SIG-M5 (cell line): Measurements from ENCODE around the gene SP9.
A peak's percentile ranks its signal among the peaks of the same experiment; 100 is the strongest.
"Not testable (repeated sequence)": the region's sequence is repeated elsewhere in the genome, so short reads cannot be mapped to it uniquely, and the experiment has no call there.

Source experiments
- DNase-seq: peaks from one replicate; lab custom pipeline; 2025; lab: John Stamatoyannopoulos, UW

The SP9 gene

DNA sequence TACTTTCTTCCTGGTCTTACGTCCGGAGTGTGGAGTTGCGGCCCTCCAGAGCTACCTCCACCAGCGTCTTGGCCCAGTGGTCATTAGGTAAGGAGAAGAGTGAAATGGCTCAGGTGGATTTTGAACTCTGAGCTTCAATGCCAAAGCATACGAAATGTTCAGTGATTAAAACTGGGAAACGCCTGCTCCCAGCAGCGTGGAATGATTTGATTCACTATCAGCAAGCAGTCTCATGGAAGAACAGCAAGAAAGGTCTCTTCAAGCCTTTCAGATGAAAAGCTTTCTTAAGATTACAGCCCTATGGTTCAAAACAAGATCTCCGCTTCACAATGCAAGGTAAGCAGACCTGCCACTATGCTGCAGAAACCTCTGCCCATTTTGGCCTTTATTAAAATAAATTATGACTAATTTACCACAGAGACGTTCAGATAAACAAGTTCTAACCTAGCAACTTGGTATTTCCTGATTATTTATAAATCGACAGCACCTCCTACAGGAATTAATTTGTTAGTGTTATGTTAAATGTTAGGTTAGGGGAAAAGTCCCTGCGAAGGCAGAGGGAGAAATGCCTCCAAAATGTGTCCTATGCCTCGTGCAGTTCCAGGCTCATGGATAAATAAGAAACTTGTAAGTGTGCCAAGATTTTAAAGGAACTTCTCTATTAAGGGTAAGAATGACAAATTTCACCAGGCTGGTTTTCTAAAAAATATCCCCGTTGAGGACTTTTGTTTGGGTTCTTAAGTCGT, 10.1 kb downstream of the SP9 start:
- peak; percentile 15 for DNase-seq

DNA sequence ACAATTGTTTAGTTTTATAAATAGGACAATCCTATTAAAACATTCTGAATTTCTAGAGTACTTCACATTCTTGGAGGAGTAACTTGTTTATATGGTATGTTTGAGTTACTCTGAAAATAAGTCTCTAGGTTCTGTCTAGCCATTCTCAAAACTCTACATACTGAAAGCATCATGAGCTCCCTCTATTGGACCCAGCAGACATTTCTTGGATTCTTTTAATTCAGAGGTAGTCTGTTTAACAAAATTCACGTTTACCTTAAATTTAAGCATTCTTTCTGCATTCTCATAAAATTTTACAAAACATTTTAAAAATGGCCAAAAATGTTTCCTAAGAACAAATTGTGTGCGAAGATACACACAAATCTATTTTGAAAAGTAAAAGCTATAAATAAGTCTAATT, 15.3 kb downstream of the SP9 start:
- DNase-seq, result no peak

DNA sequence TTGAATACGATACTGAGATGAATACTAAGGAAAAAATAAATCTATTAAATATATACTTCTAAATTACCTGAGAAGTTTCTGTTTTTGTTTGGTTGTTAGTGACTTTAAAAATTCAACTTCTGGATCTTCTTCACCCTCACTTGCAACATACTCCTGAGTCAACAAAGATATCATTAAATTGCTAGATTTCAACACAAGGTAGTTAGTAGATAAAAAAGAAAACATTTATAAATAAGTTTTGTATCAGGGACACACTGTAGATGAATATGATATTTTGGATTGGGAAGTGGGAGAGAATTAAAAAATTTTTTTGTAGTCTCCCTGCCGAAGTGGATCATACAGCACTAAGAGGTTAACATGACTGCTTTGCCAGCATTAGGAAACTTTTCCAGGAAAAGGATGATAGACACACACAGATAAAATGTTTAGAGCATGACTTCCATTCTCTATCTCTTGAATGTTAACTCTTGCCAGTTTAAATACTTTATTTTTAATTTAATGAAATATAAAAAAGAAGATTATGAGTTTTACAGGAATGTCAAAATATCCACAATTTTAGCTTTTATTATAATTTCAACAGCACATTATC, 15.9 kb downstream of the SP9 start:
- DNase-seq, result no peak

DNA sequence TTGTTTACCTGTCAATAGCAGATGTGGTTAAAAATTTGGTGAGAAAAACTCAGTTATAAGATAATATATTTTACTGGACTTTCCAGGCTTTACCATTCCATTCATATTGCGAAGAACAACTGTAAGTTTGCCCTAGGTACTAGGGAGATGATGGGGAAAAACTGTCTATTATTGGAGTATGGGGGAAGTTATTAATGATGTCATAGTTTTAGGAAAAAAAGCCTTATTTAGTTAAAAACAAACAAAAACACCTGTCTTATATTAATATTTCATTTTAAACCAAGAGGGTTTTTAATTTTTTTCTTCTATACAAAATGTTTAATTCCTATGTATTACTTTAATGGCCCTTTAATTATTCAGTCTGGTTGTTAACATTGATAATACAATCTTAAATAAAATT, 18.2 kb downstream of the SP9 start:
- no peak for DNase-seq

DNA sequence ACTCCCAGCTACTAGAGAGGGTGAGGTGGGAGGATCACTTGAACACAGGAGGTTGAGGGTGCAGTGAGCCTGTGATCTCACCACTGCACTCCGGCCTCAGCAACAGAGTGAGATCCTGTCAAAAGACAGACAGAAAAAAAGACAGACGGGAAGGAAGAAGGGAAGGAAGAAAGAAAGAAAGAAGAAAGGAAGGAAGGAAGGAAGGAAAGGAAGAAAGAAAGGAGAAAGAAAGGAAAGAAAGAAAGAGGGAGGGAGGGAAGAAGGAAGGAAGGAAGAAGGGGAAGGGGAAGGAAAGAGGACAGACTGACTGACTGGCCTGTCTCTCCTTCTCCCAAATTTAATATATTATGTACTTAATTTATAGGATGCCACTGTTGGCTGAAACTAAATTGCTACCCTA, 21.6 kb downstream of the SP9 start:
- no peak for DNase-seq

DNA sequence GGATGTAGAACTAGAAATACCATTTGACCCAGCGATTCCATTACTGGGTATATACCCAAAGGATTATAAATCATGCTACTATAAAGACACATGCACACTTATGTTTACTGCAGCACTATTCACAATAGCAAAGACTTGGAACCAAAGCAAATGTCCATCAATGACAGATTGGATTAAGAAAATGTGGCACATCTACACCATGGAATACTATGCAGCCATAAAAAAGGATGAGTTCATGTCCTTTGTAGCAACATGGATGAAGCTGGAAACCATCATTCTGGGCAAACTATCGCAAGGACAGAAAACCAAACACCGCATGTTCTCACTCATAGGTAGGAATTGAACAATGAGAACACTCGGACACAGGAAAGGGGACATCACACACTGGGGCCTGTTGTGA, 24.9 kb downstream of the SP9 start:
- not testable (repeated sequence) for DNase-seq

DNA sequence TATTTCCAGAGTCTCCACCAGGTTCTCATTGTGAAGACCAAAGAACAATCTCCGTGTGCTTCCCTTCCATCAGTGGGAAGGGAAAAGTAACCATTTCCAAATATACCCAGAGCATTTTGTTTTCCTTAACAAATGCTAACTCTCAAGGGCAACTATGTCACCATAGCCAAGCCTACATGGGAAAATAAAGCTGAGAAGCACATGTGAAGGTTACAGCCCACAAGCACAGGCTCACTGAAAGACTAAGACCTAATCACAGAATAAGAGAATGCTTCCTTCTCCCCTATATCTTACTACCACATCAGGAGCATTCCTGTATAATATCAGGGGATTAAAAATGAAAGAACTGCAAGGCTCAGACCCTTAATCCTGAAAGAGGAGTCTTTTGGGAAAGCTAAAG, 28.2 kb downstream of the SP9 start:
- no peak for DNase-seq

DNA sequence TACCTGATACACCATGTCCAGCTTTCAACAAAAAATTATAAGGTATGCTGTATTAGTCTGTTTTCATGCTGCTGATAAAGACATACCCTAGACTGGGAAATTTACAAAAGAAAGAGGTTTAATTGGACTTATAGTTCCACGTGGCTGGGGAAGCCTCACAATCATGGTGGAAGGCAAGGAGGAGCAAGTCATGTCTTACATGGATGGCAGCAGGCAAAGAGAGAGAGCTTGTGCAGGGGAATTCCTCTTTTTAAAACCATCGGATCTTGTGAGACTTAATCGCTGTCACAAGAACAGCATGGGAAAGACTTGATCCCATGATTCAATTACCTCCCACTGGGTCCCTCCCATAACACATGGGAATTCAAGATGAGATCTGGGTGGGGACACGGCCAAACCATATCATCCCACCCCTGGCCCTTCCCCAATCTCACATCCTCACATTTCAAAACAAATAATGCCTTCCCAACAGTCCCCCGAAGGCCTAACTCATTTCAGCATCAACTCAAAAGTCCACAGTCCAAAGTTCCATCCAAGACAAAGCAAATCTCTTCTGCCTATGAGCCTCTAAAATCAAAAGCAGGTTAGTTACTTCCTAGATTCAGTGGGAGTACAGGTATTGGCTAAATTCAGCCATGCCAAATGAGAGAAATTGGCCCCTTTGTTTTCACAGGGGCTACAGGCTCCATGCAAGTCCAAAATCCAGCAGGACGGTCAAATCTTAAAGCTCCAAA, 28.9 kb downstream of the SP9 start:
- not testable (repeated sequence) for DNase-seq

DNA sequence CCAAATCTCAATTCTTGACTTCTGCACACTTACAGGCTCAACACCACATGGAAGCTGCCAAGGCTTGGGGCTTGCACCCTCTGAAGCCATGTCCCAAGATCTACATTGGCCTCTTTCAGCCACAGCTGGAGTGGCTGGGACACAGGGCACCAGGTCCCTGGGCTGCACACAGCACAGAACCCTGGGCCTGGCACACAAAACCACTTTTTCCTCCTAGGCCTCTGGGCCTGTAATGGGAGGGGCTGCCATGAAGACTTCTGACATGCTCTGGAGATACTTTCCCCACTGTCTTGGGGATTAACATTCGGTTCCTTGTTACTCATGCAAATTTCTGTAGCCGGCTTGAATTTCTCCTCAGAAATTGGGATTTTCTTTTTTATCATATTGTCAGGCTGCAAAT, 29.9 kb downstream of the SP9 start:
- DNase-seq, result no peak

DNA sequence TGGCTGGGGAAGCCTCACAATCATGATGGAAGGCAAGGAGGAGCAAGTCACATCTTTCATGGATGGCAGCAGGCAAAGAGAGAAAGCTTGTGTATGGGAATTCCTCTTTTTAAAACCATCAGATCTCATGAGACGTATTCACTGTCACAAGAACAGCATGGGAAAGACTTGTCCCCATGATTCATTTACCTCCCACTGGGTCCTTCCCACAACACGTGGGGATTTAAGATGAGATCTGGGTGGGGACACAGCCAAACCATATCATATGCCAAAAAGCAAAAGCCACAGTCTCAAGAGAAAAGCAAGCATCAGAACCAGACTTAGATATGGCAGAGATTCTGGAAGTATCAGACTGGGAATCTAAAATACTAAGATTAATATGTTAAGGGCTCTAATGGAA, 30.8 kb downstream of the SP9 start:
- no peak for DNase-seq

DNA sequence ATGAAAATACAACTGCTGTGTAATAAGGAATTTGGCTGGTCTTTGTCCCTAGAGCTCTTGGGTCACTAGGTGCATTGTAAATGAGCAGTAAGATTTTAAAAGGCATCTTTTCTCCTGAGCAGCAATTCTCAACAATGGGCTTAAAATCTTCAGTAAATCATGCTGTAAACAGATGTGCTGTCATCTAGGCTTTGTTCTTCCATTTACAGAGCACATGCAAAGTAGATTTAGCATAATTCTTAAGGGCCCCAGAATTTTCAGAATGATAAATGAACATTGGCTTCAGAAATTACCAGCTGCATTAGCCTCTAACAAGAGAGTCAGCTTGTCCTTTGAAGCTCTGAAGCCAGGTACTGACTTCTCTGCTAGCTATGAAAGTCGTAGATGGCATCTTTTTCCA, 33.9 kb downstream of the SP9 start:
- DNase-seq, result no peak

DNA sequence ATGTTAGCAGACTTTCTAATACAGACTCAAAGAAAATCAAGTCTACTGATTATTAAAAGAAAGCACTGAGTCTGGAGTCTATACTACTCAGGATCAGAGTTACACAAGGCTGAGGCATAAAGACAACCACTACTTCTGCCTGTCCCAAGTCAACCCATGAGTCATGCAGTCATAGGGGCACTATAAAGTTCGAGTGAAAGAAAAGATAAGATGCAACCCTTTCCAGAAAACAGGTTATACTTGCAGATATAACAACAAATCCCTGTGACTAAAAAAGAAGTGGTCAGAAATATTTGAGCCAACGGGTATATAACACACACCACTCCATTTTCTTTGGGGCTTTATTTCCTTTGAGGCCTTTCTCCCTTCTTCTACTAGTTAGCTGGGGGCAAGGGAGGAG, 42.2 kb downstream of the SP9 start:
- no peak for DNase-seq

DNA sequence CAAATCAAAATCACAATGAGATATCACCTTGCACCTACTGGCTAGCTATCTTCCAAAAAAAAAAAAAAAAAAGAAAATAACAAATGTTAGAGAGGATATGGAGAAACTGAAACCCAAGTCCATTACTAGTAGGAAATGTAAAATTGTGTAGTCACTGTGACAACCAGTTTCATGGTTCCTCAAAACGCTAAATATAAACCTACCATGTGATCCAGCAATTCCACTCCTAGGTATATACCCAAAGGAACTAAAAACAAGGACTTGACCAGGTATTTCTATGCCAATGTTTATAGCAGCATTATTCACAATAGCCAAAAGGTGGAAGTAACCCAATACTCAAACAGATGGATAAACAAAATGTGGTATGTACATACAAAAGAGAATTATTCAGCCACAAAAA, 49.0 kb downstream of the SP9 start:
- peak; percentile 6 for DNase-seq

DNA sequence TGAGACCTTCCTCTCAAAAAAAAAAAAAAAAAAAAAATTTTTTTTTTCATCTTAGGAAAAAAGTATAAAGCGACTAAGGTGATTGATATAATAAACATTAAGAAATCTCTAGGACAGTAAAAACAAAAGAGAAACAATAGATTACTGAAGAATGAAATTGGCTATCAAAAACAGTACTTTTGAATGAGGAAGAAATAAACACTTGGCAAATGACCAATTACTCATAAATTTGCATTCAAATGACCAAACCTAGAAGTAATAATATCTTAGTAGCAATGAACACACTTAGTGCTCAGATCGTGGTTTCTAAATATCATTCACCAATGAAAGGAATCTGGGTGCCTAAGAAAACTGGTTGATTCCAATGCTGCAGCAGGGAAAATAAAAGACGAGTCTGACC, 50.4 kb downstream of the SP9 start:
- no peak for DNase-seq
